Measurements from ENCODE around the gene USP17L18.
"Not testable (repeated sequence)": the region's sequence is repeated elsewhere in the genome, so short reads cannot be mapped to it uniquely, and the experiment has no call there.

USP17L18 gene

GRCh38 chr4:9247953-9248680 is at the start of gene USP17L18:
Gene USP17L18, plus strand, starts transcription at chr4:9248630. Its CDS starts 0 bp downstream, at chr4:9248630.
- not testable (repeated sequence) for DNase-seq (ENCODE audit: low read depth)

- DNase-seq (ENCODE audit: low read depth) = not testable (repeated sequence)
Measured at GRCh38 chr4:9210357-9210756, 38.1 kb upstream of the USP17L18 start, which contains the start of gene USP17L10. Gene USP17L10, plus strand, starts transcription at chr4:9210657. Its CDS starts 0 bp downstream, at chr4:9210657.

GRCh38 chr4:9214701-9215100 is 33.7 kb upstream of the USP17L18 start:
- DNase-seq (ENCODE audit: low read depth) = not testable (repeated sequence)

GRCh38 chr4:9215105-9215504 is 33.3 kb upstream of the USP17L18 start, which contains the start of gene USP17L11:
Gene USP17L11, plus strand, starts transcription at chr4:9215405. Its CDS starts 0 bp downstream, at chr4:9215405.
- not testable (repeated sequence) for DNase-seq (ENCODE audit: low read depth)

GRCh38 chr4:9219852-9220251 is 28.6 kb upstream of the USP17L18 start, which contains the start of gene USP17L12:
Gene USP17L12, plus strand, starts transcription at chr4:9220152. Its CDS starts 0 bp downstream, at chr4:9220152.
- DNase-seq (ENCODE audit: low read depth) = not testable (repeated sequence)

- not testable (repeated sequence) for DNase-seq (ENCODE audit: low read depth)
Measured at GRCh38 chr4:9224596-9224995, 23.8 kb upstream of the USP17L18 start, which contains the start of gene USP17L13. Gene USP17L13, plus strand, starts transcription at chr4:9224896. Its CDS starts 0 bp downstream, at chr4:9224896.

- DNase-seq (ENCODE audit: low read depth) = not testable (repeated sequence)
Measured at GRCh38 chr4:9230249-9230648, 18.2 kb upstream of the USP17L18 start.

GRCh38 chr4:9234085-9234484 is 14.3 kb upstream of the USP17L18 start, which contains the start of gene USP17L15:
Gene USP17L15, plus strand, starts transcription at chr4:9234385. Its CDS starts 0 bp downstream, at chr4:9234385.
- not testable (repeated sequence) for DNase-seq (ENCODE audit: low read depth)

- DNase-seq (ENCODE audit: low read depth) = not testable (repeated sequence)
Measured at GRCh38 chr4:9238461-9238860, 10.0 kb upstream of the USP17L18 start.

GRCh38 chr4:9243579-9243978 is 4.9 kb upstream of the USP17L18 start, which contains the start of gene USP17L17:
Gene USP17L17, plus strand, starts transcription at chr4:9243879. Its CDS starts 0 bp downstream, at chr4:9243879.
- DNase-seq (ENCODE audit: low read depth) = not testable (repeated sequence)

GRCh38 chr4:9253078-9253477 is 4.6 kb downstream of the USP17L18 start, which contains the start of gene USP17L19:
Gene USP17L19, plus strand, starts transcription at chr4:9253378. Its CDS starts 0 bp downstream, at chr4:9253378.
- DNase-seq (ENCODE audit: low read depth) = not testable (repeated sequence)

- not testable (repeated sequence) for DNase-seq (ENCODE audit: low read depth)
Measured at GRCh38 chr4:9257824-9258223, 9.4 kb downstream of the USP17L18 start, which contains the start of gene USP17L20. Gene USP17L20, plus strand, starts transcription at chr4:9258124. Its CDS starts 0 bp downstream, at chr4:9258124.

- DNase-seq (ENCODE audit: low read depth) = not testable (repeated sequence)
Measured at GRCh38 chr4:9262572-9262971, 14.1 kb downstream of the USP17L18 start, which contains the start of gene USP17L21. Gene USP17L21, plus strand, starts transcription at chr4:9262872. Its CDS starts 0 bp downstream, at chr4:9262872.

GRCh38 chr4:9267319-9267718 is 18.9 kb downstream of the USP17L18 start, which contains the start of gene USP17L22:
Gene USP17L22, plus strand, starts transcription at chr4:9267619. Its CDS starts 0 bp downstream, at chr4:9267619.
- not testable (repeated sequence) for DNase-seq (ENCODE audit: low read depth)

GRCh38 chr4:9271719-9272118 is 23.3 kb downstream of the USP17L18 start:
- not testable (repeated sequence) for DNase-seq (ENCODE audit: low read depth)

All from HS-5 (cell line).